Endothelial cell of umbilical vein (primary cell): ENCODE results near the gene HOXA11.

ENCODE experiments used
- EZH2 ChIP-seq: IDR thresholded peaks from 2 replicates; pipeline ENCODE4 v1.6.1; 2012; ENCODE audit warnings: borderline replicate concordance, low read depth, mild to moderate bottlenecking, moderate library complexity, low read length, inconsistent platforms; ENCODE audit not compliant: severe bottlenecking
- MYC ChIP-seq: IDR thresholded peaks from one replicate; pipeline ENCODE4 v1.6.1; 2011; ENCODE audit warnings: mild to moderate bottlenecking, low read depth, low read length
- POLR2A ChIP-seq: IDR thresholded peaks from 2 replicates; pipeline ENCODE4 v1.6.1; 2012; ENCODE audit warnings: low read depth, mild to moderate bottlenecking, control low read depth, low read length
- POLR2AphosphoS5 ChIP-seq: IDR thresholded peaks from 2 replicates; pipeline ENCODE4 v1.6.1; 2012; ENCODE audit warnings: low read depth, mild to moderate bottlenecking, control low read depth, low read length, moderate library complexity; ENCODE audit not compliant: insufficient read depth
- TF ChIP-seq, protein P1 (sequence below), 2 donors: IDR thresholded peaks; 1 replicate in 1 of 2; 2 replicates in 1 of 2; pipeline ENCODE4 v1.5.1; 2011; ENCODE audit warnings: low read length in 2 of 2, mild to moderate bottlenecking in 2 of 2, moderate library complexity in 2 of 2, control low read depth in 1 of 2, inconsistent platforms in 1 of 2, low read depth in 1 of 2; ENCODE audit not compliant: insufficient read depth in 1 of 2; ENCODE audit errors: extremely low read depth in 1 of 2
- TF ChIP-seq, protein P2 (sequence below): IDR thresholded peaks from 2 replicates; pipeline ENCODE4 v1.6.1; 2011; ENCODE audit not compliant: insufficient read depth, insufficient read length

DNA sequence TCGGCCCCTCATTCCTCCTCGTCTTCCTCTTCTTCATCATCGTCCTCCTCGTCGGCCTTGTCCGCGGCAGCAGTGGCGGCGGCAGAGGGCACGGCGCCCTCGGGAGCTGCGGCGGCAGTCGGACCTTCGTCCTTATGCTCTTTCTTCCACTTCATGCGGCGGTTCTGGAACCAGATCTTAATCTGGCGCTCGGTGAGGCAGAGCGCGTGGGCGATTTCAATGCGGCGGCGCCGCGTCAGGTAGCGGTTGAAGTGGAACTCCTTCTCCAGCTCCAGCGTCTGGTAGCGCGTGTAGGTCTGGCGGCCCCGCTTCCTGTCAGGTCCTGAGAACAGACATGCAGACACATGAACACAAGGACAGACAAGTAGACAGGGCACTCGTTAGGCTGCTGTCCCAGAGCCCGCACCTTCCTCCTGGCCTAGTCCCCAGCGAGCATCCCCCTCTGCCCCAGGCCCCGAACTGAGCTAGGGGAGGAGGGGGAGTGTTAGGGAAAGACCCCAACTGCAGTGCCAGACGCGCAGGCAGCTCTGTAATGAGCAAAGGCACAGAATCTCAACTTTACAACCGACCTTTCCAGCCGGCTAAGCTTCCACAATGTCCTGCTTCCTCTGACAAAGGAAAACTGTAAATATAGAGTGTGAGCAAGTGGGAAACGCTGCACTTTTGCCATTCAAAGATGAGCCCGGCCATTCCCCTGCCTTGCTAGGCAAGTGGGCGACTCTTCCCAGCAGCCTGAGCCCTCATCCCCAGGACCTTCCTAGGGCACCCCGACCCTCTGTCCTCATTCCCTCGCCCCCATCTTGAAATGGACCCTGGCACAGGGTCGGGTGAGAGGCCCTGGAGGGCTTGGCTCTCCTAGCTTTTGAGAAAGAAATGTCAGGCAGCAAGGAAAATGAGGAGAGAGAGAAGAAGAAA is 29.9 kb downstream of the HOXA11 start:
- TF ChIP-seq, protein P1, sequence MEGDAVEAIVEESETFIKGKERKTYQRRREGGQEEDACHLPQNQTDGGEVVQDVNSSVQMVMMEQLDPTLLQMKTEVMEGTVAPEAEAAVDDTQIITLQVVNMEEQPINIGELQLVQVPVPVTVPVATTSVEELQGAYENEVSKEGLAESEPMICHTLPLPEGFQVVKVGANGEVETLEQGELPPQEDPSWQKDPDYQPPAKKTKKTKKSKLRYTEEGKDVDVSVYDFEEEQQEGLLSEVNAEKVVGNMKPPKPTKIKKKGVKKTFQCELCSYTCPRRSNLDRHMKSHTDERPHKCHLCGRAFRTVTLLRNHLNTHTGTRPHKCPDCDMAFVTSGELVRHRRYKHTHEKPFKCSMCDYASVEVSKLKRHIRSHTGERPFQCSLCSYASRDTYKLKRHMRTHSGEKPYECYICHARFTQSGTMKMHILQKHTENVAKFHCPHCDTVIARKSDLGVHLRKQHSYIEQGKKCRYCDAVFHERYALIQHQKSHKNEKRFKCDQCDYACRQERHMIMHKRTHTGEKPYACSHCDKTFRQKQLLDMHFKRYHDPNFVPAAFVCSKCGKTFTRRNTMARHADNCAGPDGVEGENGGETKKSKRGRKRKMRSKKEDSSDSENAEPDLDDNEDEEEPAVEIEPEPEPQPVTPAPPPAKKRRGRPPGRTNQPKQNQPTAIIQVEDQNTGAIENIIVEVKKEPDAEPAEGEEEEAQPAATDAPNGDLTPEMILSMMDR (IDR thresholded peaks at IDR 0.05; ENCODE audit: extremely low read depth in 1 of 2, insufficient read depth in 1 of 2, low read depth in 1 of 2, low read length in 2 of 2), result no peak
- TF ChIP-seq, protein P2, sequence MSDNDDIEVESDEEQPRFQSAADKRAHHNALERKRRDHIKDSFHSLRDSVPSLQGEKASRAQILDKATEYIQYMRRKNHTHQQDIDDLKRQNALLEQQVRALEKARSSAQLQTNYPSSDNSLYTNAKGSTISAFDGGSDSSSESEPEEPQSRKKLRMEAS, result no peak
- TF ChIP-seq POLR2A (no peak), MYC (no peak), EZH2 (no peak), POLR2AphosphoS5 (no peak)
